HS-27A (cell line): ENCODE data around the gene HOXB6.

Experiments used
- DNase-seq: peaks from one replicate; pipeline ENCODE4 v3.0.0-alpha.2; 2012; ENCODE audit warnings: low read depth, missing footprints

Gene HOXB6

DNA sequence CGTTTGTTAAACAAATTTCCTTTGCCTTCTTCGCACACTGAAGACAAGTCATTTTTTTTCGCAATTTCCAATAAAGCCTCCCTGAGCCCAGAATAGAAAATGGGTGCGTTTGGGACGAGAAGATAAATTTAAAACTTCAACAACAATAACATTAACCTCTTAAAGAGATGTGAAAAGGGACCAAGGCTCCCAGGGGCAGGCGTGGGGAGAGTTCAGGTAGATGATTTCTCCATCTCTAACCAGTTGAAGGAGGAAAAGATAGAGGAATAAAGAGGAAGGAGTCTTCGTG, 25.4 kb downstream of the HOXB6 start:
- no peak for DNase-seq

DNA sequence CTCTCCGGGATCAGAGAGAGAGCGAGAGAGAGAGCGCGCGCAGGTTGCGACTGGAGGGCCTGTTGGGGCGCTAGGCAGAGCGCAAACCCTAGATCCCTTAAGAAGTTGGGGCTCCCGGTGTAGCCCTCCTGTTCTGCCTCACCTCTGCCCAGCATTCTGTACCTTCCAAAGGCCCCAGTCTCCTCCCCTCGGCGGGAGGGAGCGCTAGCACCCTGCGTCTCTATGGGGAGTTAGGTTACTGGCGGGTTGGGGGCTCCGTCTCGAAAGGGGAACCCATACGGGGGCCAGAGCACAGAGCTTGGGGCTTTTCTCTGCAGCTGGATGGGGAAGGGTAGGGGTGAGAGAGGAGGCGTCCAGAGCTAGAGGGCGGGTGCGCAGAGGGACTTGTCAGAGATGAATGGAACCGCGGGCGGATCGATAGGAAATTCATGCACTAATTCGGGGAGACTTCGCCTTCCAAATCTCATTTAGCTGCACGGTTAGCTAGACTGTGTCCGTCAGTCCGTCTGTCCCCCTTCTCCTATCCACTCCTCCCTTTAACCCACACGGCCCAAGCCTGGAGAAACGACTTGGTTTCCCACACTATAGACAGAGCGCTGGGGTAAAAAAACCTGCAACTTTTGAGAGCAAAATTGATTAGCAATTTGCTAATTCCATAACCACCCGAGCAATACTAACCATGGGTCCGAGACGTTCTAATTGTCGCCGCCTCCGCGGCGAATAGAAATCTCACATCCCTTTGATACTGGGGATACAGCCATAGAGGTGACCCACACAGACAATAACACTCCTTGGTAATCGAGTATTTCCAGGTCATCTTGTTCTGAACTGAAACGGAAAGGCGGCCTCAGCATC, 25.9 kb downstream of the HOXB6 start:
- DNase-seq = no peak

DNA sequence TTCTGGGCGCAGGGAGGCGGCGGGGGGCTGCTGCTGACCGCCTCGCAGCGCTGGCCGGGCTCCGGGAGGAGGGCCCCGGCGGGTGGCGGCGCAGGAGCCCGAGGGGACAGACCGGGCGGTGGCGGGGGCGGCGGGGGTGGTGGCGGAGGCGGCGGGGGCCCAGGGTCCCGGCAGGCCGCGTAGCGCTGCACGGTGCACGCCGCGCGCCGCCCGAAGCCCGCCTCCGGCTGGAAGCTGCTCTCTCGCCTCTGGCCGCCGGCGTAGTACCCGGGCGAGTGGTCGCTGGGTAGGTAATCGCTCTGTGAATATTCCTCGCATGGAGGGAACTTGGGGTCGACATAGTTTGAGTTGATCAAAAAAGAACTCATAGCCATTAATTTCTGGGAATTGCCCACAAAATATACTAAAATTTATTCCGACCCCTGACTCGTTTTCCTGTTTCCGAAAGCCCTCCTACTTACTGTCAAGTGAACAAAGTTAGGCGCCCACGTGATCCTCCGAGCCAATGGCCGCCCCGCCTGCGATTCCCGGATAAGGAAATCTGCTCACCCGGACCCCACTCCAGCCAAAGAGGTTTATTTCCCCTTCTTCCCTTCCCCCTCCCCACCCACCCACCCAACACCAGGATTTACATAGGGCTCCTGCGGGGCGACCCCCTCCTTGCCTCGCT, 26.7 kb downstream of the HOXB6 start, which contains the start of gene HOXB4:
Gene HOXB4 (minus strand): TSS at position 405 of the 670 bp plus-strand sequence. CDS start 31 bp downstream, at position 374.
- DNase-seq = no peak

DNA sequence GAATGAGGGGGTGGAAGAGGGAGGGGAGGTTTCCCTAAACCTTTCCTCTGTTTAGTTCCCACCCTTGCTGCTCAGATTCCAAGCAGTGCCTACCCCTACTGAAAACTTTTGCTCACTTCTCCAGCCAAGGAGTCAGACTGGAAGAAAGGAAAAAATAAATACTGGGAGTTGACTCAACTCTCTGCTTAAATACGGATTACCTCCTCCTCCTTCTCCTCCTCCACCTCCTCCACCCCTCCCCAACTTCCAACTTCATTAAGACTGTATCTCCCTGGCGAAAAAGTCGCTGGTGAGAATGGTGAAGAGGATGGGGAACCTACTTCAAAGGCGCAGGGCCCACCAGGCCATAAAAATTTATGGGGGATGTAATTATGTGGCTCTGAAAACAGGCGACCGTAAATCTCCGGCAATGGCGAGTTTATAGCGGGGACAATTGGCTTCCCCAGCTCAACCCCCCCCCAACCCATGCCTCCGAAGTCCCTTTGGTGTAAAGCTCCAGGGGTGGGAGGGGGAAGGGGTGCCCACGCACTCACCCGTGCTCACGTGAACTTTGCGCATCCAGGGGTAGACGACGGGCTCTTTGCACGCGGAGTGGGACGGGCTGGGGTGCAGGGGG, 27.3 kb downstream of the HOXB6 start:
- DNase-seq = no peak

DNA sequence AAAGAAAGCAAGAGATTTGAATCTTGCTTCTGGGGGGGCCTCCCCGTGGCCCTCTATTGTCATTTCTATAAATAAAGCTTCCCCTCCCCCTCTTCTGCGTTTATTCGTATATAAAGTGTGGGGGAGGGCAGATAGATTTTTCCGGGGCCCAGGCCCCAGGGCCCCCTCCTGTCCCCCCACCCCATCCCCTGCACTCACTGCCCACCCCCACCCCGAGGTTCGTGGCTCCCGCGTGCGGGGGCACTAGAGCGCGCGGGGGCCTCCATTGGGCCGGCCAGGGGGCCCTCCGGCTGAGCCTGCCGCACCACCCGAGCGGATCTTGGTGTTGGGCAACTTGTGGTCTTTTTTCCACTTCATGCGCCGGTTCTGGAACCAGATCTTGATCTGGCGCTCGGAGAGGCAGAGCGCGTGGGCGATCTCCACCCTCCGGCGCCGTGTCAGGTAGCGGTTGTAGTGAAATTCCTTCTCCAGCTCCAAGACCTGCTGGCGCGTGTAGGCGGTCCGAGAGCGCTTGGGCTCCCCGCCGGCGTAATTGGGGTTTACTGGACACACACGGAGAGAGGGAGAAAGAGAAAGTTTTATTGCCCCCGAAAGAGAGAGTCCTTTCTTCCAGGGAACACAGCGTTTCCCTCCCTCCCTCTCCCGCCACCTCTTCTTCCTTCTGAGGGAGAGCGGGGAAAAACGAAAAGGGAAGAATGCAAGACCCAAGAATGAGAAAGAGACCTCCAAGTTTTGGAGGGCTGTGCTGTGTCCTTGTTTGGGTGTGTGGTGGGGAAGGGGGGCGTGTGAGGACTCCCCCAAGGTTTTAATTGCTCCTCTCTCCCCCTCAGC, 28.1 kb downstream of the HOXB6 start:
- no peak for DNase-seq

DNA sequence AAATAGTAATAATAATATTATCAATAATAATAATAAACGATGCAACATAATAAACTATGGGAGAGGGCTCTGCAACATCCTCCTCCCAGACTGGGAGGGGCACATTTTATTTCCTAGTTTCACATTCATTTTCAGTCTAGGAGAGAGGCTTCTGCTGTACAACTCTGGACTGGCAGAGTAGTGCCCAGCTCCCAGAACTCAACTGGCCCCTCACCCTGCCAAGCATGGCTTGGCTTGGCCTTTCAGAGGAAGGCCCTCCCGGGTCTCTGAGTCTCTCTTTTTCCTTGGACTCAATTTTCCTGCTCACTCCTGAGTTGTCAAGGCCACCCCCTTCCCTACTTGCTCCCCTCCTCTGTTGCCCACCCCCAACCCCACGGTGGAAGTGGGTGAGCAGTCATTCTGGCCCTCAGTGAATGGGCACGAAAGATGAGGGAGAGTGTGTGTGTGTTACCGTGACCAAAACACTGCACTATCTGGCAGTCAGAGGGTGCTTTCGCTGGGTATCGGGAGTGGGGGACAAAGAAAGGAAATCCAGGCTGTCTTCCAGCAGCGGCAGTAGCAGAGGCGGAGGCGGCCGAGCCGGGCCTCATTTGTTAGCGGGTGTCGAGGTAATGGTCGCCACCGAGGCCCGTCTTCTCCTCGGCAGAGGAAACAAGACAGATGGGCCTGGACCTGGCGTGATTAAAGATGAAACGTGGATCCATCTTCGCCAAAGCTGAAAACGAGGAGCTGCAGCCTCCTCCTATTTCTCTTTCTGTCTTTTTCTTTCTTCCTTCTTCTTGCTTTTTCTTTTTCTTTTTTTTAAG, 28.9 kb downstream of the HOXB6 start:
- no peak for DNase-seq

DNA sequence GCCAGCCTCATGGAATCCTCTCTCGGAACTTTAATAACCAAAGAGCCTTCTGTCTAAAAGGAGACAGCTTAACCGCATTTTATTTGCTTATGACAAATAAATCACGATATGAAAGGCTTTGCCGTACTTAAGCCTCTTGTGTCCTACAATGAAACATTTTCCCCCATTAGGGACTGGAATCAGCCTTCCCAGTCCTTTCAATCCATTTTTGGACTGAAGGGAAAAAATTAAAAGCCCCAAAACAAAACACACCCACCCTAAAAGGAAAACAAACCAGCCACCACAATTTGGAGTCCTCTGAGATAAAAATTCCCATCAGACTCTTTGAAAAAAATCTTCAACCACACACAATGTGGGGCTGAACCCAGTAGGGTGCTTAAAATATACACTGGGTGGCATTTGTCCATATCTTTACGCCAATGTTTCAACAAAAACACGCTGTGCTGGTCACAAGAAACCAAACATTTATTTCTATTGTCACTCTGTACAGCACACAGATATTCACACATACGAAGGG, 29.7 kb downstream of the HOXB6 start:
- no peak for DNase-seq

DNA sequence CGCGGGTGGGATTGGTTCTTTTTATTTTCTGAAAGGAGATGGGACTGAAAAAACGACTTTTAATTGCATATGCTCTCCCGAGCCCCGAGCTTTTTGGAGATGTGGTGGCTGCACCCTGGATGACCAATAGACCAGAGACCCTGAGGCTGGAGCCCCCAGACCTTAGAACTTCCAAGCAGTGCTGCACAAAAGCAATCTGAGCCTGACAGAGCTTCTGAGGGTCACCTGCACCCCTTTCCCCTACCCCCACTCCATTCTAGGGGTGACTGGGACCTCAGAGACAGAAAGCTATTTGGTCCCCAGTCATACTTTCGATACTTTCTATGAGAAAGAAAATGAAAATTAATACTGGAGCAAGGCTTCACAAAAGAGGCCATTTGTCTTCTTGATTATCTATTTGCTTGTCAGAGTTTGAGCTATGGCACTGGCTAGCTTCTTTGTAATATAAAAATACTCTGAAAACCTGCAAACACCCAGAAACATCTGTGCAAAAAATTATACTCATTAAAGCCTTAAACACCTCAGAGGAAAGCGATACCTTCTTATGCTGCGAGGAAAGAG, 30.2 kb downstream of the HOXB6 start:
- DNase-seq = no peak

DNA sequence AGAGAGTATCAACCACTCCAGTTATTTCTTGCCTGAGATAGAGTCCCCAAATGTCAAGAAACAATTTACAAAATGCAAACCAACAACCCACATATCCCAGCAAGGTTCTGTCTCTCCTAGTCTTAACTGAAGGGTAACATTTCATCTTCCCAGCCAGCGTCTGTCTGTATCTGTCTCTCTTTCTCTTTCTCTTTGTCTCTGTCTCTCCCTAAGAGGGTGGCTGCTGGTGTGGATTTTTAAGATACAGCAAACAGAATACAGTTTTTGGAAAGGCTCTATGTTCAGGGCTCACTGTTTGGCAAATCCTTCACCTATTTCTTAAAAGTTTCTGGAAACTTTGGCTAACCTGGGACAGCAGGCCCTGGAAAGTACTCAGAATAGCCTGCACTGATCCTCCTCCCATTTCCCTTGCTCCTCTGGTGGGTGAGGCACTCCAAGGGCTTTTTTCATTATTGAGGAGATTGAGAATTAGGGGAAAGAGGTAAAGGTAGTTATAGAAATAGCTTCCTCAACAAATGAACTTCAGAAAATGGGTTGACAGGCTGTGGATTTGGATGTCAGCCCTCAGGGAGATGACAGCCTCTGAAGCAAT, 32.9 kb downstream of the HOXB6 start:
- DNase-seq = no peak

DNA sequence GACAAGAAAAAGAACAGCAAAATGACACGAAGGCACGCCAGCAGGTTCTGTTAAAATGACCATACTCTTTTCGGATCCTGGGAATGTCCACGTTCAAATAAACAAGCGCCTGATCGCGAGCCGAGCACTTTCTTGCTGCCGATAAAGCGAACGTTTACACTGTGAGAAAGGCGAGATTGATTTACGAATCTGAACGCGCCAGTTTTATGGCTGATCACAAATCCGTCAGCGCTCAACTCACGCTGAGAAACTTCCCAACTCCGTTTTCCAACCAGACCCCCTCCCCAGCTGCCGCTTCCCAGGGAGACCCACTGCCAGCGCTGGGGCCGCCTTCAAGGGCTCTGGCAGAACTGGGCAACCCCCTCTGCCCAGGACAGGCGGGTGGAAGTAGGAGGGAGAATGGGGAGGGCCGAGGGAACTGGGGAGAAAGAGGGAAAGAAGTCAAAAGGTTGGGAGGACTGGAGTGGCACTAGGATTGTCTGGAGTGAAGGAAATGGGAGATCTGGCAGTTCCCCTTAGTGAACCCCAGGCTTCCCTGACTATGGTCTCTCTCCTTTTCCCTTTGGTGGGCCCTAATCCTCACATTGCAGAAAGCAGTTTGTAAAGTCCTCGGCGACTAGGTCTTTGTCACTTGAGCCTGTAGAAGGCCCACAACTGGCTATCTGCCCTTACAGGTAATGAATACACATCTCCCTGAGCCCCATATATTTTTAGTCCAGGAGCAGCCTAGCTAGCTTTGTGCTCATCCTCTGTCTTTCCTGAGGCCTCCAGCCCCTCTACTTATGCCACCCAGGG, 33.6 kb downstream of the HOXB6 start:
- DNase-seq = no peak

DNA sequence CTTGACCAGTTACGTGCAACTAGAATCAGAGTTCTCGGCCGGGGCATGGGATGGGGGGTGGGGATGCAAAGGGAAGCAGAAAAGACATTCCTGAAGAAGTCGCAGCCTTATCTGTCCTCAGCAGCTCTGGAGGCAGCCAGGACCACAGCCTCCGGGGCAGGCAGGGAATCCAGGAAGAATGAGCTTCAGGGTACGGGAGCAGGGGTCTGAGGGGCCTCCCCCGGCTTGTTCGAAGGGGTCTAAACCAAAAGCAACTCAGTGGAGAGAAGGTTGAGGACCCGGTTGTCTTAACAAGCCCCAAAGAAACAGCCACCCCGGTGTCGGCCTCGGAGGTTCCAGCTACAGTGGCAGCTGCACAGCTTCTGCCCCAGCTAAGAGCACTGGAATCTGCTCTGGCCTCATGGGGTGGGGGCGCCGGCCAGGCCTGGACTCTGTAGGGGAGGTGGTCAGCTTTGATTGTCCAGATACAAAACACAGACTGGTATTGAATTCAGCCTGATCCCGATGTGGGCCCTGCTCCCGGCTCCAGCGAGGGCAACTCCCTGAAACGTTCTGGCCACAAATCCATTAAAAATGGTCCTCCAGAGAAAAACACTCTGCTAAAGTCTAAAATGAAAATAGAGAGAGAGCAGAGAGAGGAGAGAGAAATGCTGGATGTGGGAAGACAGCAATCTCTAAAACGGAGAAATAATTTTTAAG, 34.3 kb downstream of the HOXB6 start:
- DNase-seq = no peak

DNA sequence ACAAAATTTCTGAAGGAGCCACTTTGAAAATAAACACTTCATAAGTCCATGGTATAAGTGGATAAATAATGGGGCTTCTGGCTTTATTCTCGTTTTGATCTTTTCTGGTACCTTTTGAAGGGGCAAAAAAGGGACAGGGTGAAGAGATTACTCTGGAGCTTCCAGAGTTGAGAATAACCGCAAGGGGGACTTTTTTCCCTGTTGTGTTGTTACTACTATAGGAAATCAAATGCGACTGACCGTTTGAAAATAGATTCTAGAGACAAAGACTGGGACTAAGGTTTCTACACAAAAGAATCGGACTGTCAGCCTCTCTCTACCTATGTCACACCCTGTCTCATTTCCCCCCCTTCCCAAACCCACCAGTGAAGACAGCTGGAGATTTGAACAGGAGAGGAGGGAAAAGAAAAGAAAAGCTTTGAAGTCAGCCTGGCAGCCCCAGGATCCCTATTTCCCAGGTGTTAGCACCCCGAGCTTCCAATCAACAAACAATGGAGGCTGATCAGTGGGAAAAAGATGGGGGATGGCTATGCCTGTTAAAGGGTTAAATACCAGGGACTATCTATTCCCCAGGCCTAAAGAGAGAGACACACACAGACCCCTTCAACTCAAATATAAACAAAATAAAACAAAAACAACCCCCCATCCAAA, 35.0 kb downstream of the HOXB6 start:
- no peak for DNase-seq

DNA sequence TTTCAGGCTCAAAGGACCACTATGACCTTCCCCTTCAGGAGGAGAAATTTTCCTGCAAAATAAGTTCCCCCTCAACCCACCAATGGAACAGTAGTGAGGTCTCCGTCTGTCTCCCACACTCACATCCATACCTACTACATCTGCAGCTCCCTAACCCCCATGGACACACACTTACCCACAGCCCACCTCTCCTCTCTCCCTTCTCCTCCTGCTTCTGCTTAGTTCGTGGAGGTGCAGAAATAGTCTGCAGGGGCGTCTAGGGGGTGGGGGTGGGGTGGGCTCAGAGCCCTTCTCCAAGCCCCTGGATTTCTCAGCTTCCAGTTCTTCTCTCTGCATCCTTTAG, 35.6 kb downstream of the HOXB6 start:
- no peak for DNase-seq

DNA sequence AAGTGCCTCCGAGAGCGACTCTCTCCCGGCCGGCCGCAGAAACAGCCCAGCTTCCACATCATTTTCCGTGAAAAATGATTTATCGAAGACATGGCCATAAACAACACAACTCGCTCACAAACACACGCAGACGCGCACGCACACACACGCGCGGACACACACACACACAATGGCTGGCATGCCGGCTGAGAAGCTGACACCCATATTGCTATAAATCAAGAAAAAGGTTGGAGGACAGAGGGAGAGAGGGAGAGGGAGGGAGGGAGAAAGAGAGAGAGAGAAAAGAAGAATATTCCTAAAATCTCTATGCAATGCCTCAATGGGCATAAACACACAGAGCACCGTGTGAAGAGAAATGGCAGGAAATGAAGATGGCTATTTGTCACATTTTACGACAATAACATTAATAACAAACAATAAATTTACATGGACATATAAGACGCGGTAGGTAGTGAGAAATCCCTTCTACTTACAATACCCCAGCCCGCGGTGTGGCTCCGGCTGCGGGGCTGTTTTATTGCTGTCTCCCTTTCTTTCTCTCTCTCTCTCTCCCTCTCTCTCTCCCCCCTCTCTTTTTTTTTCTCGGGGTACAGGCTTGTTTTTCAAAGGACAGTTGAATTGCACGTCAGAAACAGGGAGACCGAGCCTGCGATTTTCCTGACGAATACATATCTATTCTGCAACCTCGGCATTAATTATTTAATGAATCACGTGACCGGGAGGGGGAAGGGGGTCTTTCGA, 36.1 kb downstream of the HOXB6 start:
- no peak for DNase-seq

DNA sequence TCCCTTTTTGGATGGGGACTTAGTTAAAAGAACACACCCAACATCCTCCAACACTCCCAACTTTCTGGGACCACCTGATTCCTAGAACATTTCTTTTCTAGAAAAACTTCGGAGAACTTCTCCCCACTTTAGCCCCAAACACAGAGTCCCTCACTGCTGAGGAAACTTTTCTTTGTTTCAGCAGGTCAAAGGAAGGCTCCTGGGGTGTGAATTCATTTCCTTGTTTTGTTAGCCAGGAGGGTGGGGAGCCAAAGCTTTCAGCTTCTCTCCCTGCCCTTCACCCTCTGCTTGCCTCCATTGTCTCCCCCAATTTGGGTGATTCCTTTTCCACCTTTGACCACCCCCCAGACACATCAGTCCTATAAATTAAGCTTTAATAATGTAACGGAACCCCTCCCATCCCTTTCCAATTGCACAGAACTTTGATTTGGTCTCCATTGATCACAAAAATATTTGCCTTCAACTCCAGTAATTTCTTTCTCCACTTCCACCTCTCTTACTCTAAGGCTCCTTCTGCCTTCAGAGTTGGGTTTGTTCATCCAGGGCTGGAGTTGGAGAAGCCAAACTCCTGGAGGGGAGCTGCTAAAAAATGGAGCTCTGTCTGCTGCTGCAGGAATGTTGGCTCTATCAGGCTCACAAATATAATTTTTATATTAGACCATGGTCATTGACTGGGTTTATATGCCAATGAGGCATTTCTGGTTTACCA, 37.0 kb downstream of the HOXB6 start:
- DNase-seq = no peak

DNA sequence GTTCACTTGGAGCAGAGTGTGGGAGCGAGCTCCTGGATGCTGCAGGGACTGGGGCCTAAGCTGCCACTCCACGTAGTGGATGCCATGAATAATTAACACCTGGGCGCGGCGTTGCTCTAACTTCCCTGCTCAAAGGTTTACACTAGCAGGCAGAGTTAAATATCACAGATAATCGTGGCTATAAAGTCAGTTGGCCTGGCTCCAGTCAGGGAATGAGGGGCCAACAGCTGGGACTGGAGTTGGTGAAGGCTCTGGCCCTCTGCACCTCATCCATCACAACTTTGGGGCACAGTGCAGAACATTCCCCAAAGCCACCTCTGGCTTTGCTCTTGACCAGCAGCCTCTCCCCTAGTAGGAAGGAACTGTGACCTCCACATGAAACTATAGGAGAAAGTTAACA, 37.6 kb downstream of the HOXB6 start:
- no peak for DNase-seq

DNA sequence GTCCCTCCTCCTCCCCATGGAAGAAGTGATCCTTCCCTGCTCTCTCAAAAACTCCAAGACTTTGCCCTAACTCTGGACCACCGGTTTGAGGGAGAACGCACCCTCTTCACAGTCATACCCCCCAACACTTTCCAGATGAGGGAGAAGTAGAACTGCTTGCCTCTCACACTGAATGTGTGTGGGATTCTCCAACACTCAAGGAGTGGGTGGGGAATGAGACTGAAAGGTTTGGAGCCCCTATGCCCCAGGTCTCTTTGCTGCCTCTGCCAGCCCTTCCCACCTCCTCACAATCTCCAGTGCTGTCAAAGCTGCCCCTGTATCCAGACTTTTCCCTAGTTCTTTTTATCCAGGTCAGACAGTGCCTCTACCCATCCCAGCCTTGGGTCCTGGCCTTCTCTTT, 38.1 kb downstream of the HOXB6 start:
- no peak for DNase-seq
